NCI-H2029 (cell line): ENCODE measurements around the gene MTA1.

Experiments used
- DNase-seq: peaks from one replicate; lab custom pipeline; 2025; lab: John Stamatoyannopoulos, UW

MTA1 gene

GRCh38 chr14:105410642-105411016 lies 9.0 kb upstream of the MTA1 start:
- DNase-seq, result no peak

DNA sequence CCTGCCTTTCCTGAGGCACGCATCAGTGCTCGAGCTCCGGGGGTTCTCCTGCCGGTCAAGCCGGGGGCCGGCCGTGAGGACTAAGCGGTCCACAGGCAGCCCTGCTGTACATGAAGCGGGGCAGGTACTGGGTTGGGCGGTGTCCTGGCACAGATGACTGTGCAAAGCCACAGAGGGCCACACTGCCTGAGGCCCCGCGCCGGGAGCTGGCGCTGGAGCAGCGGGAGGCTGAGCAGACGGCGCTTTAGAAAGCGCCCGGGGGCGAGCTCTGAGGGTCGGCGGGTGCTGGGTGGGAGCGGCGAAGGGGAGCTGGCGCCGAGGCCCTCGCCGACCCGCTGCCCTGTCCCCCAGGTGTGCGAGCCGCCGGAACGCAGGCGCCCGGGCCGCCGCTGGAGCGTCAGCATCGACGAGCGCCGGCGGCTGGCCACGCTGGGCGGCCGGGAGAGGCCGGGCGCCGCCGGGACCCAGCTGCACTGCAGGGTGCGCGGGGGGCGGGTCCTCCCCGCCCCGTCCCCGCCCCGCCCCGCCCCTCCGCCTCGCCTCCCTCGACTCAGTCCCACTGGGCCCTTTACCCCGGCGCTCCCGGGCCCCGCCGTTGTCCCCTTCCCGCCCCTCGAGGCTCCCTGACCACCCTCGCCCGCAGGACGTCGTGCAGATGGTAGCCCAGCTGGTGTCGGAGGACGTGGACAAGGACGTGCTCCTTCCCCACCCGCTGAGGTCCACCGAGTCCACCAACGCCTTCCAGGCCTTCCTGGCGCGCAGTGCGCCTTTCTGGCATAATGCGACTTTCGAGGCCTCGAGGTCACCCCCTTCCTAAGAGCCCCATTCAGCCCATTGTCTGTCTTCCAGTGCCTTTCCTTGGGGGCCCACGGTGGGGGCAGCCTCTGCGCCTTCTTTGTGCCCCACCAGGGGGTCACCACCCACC lies 8.3 kb upstream of the MTA1 start:
- no peak for DNase-seq

DNA sequence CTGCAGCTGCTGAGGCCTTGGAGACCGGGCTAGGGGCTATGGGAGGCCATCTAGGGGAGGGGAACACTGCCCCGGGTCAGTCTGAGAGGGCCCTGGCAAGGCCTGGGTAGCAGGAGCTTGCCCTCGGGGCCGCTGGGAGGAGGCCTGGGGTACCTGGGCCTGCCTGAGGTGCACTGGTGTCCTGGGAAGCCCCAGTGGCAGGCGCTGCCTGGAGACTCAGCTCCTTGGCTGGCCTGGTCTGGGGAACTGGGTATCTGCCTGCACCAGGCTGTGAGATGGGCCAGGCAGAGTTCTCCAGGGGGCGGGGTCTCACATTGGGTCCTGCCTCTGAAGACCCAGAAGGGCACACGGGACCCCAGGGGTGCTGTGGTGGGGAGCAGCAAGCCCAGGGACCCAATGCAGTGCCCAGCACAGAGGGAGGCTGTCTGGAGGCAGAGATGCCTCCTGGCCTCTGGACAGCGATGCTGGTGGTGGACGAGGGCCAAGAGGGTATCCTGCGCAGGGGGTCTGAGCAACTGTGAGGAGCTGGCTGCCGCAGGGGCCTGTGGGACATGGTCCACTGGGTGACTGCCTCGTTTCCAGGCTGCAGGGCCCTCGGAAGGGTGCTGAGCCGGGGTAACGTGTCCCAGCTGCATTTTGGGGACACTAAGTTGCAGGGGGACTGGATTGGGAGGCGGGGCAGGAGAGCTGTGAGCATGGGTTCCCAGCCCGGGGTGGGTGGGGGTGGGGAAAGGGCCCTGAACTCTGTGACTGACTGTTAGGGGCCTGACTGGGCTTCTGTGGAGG lies 7.4 kb upstream of the MTA1 start:
- DNase-seq, result no peak

DNA sequence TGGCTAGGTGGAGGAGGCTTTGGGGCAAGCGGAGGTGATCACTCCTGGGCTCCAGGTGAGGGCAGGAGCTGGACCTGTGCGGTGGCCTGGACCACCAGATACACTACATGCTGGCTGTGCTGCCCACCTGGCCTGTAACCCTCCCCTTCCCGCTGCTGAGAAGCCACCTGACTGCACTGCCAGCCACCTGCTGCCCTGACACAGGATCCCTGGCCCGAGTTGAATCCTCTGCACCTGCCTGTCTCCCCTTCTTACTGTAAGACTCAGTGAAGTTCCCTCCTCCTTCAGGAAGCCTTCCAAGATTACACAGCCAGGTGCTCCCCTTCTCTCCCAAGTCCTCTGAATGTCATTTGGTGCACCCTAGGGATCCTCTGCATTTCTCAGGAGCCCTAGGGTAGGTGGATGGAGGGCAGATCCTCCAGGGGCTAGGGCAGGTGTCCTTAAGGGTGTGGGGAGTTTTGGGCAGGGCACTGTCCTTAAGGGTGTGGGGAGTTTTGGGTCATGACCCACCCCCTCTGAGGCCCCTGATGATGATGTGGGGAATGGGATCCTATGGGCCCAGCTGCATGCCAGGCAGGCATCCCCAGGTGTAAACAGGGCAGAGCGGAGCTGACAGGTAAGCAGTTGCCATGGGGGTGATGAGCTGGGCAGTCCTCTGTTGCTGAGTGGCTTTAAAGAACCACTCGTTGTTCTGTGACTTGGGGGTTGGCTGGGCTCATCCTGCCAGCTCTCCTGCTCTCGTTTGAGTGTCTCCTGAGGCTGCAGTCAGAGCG lies 6.7 kb upstream of the MTA1 start:
- DNase-seq, result no peak

DNA sequence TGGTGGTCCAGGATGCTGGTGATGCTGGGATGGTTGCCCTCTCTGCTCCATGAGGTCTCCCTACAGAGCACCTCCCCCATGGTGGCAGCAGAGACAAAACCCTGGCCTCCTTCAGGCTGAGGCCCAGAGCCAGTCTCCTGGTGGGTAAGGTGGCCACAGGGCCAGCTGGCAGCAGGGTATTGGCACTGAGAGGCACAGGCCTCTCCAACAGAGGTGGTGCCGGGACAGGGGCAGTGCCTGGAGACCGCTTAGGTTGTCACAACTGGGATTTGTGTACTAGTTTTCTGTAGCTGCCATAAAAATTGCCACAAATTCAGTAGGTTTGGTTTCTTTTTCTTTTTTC lies 6.1 kb upstream of the MTA1 start:
- no peak for DNase-seq

DNA sequence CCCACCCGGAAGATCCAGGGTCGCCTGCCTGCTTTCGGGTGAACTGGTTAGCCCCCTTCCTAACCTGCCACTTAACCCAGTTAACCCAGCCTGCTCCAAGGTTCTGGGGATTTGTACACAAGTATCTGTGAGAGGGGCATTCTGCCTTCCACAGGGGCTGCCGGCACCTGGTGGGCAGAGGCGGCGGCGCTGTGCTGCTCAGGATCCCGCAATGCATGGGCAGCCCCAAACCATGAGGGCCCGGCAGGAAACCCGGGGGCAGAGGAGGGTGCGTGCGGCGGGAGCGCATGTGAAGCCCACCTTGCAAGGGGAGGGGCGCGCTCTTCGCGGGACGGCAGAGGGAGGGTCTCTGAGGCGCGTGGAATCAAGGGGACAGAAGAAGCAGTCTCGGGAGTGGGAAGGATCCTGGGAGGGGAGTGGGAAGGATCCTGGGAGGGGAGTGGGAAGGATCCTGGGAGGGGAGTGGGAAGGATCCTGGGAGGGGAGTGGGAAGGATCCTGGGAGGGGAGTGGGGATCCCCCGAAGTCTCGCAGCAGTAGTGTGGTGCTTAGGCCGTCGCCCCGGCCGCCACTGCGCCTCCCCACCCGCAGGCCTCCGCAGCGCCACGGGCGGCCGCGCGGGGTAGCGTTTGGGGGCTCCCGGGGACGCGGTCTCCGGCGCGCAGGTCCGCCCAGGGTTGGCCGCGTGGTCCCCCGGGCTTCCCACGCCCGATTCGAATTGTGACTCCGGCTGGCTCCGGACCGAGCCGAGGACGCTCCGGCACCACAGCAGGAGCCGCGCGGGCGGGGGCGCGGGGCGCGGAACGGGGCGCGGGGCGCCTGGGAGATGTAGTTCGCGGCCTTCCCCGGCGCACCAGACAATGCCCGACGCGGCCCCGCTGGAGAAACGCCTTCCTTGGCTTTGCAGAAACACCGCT lies 4.9 kb upstream of the MTA1 start:
- no peak for DNase-seq

DNA sequence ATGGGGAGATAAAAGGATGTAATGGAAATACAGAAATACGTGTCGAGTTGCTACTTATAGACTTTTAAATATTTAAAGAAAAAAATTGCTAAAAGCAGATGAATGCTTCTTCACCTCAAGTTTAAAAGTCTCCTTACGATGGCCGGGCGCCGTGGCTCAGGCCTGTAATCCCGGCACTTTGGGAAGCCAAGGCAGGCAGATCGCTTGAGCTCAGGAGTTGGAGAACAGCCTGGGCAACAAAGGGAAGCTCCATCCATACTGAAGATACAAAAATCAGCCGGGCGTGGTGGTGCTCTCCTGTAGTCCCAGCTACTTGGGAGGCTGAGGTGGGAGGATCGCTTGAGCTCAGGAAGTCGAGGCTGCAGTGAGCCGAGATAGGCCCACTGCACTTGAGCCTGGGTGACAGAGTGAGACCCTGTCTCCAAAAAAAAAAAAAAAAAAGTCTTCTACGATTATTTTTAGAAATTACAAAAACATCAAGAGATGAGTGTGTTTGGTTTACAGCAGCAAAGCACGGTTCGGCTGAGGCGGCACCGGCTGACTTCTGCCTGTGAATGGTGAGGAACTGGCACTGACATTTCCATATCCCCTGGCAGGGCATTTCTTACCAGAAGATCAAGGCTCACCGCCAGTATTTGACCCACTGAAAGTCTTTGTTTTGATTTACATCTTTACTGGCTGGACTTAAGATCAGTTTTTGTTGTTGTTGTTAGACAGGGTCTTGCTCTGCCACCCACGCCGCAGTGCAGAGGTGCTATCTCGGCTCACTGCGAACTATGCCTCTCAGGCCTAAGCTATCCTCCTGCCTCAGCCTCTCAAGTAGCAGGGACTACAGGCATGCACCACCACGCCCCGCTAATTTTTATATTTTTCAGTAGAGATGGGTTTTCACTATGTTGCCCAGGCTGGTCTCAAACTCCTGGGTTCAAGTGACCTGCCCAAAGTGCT lies 3.9 kb upstream of the MTA1 start:
- DNase-seq, result no peak

DNA sequence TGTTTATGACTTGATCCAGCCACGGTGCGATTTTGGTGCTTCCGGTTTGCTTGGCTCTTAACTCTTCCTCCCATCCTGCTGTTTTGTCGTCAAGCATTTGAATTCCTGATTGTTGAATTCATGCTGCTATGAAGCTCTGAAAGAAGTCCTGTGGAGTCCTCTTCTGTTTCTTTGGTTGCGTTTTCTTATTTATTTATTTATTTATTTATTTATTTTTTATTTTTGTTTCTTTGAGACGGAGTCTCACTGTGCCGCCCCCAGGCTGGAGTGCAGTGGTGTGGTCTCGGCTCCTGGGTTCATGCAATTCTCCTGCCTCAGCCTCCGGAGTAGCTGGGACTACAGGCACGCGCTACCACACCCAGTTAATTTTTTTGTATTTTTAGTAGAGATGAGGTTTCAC lies 3.0 kb upstream of the MTA1 start:
- DNase-seq, result no peak

DNA sequence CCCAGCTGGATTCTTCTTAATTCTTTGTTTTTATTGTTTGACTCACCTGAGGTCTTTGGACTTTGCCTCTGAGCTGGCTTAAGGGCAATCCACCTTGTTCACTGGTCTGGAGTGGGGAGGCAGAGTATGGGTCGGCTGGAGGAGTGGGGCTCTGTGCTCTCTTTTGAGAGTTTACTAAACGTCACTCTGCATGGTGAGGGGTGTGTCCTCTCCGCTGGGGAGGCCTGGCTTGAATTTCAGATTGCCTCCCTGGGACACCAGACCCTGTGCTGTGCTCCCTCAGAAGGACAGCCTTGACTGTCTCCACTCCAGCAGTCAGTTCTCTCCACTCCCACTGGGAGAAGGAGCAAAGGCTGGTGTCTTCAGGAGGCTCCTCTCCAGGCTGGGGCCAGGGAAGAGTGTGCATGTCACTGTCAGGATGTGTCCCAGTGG lies 1.9 kb upstream of the MTA1 start:
- no peak for DNase-seq

DNA sequence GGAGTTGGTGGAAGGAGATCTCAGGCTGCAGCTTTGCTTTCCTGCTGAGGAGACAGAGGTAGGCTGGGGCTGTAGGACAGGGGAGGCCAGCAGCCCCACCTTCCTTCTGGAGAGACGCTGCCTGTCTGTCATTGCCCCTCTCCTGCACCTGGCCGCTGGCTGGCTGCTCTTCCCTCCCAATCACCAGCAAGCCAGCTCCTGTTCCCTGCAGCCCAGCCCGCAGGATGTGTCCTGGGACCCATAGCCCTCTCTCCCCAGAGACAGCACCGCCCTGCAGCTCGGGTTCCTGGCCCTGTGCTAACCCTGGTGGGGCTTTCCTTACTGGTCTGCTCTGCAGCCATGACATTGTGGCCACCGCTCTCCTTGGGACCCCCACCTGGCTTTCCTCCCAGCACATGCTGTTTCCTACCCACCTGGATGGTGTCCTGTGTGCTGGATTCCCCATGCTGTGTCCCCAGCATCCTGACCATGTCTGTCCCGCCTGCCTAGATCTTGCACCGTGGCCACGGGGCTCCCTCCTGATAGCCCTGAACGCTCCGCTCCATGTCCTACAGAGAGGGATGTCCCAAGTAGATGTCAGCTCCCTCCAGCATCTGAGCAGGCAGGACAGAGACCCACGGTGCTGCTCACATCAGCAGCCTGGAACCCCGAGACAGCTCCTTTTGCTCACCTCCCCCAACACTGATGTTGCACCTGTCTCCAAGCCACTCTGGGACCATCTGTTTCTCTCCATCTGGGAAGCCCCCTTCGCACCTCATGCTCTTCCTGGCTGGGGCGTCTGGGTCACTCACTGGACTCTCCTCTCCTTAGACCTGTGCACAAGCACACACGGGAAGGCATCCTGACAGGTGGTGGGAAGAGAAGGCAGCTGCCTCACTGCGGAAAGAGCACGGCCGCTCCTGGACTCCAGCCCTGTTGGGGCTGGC lies 1.1 kb upstream of the MTA1 start:
- DNase-seq, result no peak

DNA sequence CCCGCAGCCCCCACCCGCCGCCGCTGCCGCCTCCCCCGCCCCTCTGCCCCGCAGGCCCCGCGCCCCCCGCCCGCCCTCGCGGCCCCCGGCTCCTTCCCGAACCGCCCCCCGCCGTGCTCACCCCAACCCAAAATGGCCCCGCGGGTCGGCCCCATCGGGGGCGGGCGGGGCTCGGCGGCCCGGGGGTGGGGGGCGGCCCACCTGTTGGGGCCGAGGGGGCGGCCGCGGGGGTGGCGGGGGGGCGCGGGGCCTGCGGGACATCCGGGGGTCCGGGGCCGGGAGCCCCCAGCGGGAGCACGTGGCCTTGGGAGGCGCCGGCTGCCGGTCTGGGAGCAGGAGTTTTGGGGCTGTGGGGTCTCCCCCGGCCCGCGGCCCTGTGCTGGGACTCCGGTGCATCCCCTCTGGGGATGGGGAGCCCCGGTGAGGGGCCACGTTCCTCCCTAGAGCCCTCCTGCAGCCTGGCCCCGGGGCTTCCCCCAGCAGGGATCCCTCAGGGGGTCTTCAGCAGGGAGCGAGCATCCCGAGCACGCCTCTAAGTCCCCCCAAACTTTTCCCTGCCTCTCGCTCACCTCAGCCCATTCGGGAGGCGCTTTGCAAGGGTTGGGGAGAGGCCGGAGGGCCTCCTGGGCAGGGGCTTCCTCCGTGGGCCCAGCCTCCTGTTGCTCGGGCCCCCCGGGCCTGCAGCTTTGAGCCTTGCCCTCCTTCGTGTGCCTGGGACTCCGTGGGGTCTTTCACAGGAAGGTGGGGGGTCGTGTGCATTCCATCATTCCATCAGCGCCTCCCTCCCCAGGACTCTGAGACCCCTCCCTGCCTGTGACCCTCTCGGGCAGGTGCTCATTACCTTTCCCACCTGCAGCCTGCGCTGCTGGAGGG lies 710 bp downstream of the MTA1 start:
- no peak for DNase-seq

- DNase-seq, result no peak
Observed at GRCh38 chr14:105420974-105421674, 1.5 kb downstream of the MTA1 start.

GRCh38 chr14:105421723-105422615 lies 2.3 kb downstream of the MTA1 start:
- DNase-seq, result no peak

DNA sequence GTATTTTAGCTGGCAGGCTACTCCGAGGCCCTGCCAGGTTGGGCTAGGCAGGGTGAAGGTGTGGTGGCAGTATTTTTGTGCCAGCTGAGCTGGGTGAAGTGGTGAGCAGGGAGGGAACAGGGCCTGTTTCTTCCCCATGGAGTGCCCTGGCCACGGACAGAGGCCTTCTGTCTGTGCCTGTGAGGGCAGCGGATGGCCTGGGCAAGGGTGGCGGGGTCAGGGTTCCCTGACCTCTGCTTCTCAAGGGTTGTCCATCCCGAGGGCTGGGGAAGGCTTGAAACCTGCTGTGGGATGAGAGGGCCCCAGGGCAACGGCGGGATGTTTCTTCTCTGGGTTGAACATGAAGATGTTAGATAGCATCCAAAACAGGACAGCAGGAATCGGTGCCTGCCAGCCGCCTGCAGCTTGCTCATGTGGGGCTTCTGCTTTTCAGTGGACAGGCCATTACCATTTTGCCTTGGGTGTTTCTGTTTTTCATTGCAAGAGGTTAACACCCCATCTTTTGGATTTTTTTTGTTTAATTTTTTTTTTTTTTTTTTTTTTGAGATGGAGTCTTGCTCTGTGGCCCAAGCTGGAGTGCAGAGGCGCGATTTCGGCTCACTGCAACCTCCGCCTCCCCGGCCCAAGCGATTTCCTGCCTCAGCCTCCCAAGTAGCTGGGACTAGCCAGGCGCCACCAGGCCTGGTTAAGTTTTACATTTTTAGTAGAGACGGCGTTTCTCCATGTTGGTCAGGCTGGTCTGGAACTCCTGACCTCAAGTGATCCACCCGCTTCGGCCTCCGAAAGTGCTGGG lies 3.3 kb downstream of the MTA1 start:
- DNase-seq, result no peak

GRCh38 chr14:105423488-105424195 lies 4.0 kb downstream of the MTA1 start:
- DNase-seq, result no peak
